GM21526 (cell line): ENCODE data around the gene BBLN.

Source experiments
- ATAC-seq: cut with Tn5 transposase; IDR thresholded peaks from one replicate; pipeline ENCODE4 v1.9.1; 2021; ENCODE audit warnings: moderate library complexity; ENCODE audit not compliant: unreplicated experiment, low FRiP score

BBLN gene

DNA sequence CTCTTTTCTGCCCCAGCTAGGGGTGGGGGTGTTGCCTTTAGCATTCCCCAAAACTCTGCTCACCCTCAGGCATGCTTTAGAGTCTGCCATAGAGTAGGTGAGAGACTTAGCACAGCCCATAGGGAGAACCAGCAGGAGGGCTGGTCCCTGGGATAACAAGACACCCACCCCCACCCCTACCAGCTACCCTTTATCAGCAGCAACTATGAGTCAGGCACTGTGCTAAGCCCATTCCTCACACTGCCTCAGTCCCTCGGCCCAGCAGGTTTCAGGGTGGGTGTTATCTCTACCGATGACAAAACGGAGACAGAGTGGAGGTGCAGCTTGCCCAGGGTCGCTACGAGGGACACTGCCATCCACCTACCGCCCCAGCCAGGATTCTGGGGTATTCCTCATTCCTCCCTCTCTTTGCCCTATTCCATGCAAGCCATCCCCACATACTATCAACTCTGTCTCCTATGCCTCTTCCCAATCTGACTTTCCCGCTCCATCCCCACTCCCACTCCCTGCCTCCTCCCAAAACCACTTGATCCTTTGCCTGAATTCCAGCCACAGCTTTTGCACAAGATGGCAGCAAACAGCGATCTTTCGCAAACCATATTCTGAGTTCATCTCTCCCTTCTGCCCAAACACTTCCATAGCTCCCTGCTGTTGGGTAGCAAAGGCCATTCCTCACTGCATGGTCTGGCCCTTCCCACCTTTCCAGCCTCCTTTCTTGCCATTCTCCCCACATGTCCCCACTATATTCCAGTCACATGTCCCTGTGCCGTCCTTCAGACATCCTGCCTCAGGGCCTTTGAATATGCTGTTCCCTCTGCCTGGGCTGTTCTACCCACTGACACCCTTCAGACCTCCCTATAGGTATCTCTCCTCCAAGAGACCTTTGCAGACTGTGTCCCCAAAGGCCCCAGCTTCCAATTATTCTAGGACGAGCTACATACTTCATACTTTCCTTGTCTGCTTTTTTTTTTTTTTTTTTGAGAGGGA lies 26.2 kb downstream of the BBLN start:
- ATAC-seq, result no peak

DNA sequence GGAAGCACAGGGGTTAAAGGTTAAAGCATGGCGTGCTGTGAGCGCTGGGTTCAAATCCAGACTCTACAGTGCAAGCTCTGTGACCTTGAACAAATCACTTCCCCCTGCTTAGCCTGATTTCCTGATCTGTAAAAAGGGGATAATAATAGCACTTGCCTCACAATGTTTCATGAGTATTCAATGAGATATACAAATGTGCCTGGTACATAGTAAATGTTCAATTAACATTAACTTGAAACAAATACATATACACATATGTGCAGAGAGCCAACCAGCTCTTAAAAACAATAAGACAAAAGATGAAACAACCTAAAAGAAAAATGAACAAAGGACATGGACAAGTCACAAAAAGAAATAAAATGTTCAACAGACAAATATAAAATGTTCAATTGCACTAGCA lies 27.3 kb downstream of the BBLN start:
- ATAC-seq, result no peak

DNA sequence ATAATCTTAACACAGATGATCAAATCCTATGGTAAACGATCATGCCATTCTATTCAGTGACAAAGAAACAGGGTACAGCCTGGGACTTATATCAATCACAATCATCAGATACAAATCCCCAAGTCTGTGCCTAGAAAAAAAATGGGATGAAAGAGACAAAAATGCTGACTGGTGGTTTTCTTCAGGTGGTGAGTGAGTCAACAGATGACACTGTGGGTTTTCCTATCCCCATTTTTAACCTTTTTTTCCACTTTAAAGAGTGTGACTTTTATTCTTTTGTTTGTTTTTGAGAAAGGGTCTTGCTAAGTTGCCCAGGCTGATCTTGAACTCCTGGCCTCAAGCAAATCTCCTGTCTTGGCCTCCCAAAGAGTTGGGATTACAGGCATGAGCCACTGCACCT lies 28.1 kb downstream of the BBLN start:
- no peak for ATAC-seq

DNA sequence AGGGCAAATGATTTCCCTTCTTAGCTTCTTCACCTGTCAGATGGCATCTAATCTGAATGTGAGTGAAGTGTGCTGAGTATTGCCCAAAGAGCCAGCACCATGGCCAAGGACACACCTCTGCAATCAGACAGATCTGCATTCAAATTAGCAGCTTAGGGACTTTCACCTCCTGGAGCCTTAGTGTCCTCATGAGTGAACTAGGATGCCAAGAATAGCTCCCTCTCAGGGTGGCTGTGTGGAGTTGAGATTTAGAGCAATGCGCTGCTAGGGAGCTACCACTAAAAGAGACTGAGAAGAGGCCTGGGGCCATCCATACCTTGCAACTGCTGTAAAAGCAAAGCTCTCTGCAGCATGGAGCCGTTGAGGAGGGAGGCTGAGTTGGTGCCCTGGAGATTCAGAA lies 29.9 kb downstream of the BBLN start:
- ATAC-seq, result no peak

DNA sequence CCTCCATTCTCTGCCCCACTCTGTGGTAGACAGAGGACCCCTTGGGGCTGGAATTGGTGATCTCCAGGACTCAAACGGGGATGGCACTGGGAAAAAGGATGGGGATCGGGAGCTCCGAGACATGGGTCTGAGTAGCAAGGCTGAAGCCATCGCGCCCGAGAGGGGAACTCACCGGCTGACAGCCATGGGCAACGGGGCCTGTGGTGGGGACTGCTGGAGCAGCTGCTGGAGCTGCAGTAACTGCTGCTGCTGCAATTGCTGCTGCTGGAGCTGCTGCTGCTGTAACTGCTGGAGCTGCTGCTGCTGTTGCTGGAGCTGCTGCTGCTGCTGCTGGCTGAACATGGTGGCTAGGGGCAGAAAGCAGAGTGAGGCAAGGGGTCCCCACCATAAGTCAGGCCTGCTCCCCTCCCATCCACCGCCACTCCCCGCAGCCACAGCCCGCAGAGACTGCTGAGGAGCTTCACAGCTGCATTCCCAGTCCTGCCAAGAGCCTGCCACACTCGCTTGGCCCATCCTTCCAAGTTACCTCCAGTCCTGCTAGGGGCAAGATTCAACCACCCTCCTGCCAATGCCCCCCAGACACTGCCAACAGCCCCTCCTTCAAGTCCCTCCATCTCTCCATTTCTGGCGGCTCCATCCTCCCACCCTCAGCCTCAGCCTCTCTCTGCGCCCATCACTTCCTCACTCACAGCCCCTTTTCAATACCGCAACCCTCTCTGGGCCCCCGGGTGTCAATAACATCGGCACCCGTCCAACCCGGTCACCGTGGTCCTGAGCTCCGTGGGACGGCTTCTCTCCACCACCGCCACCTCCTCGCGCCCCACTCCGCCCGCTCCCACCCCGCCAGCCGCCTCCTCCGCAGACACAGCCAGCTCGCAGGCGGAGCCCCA lies 30.7 kb downstream of the BBLN start:
- no peak for ATAC-seq

DNA sequence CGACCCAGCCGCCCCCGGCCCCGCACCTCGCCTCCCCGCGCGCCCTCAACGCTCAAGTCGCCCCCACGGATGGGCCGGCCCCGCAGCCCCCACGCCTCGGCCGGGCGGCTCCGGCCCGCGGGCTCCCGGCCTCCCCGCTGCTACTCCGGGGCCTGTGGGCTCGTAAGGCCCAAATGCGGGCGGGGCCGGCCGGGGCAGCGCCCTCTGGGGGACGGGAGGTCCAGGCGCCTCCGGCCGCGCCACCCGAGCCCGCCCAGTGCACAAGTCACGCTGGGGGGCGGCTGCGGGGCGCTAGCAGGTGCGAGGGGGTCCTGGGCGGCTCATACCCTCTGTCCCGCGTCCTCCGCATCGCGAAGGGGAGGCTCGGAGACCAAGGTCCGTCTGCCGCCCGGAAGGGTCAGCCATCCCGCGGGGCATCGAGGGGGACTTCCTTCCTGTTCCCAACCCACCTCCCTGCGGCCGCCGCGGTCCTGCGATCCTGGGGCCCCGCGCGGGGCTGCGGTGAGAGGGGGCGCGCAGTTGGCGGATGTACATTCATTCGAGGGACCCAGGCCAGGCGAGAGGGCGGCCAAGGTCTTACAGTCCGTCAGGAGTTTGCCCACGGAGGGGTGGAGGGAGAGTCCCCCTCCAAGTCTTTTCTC lies 31.5 kb downstream of the BBLN start, which contains the start of gene CIZ1:
Gene CIZ1, minus strand, starts transcription at position 167 of the 641 bp plus-strand sequence. CDS start 715 bp downstream, outside the sequence.
- ATAC-seq, result peak; percentile 52

DNA sequence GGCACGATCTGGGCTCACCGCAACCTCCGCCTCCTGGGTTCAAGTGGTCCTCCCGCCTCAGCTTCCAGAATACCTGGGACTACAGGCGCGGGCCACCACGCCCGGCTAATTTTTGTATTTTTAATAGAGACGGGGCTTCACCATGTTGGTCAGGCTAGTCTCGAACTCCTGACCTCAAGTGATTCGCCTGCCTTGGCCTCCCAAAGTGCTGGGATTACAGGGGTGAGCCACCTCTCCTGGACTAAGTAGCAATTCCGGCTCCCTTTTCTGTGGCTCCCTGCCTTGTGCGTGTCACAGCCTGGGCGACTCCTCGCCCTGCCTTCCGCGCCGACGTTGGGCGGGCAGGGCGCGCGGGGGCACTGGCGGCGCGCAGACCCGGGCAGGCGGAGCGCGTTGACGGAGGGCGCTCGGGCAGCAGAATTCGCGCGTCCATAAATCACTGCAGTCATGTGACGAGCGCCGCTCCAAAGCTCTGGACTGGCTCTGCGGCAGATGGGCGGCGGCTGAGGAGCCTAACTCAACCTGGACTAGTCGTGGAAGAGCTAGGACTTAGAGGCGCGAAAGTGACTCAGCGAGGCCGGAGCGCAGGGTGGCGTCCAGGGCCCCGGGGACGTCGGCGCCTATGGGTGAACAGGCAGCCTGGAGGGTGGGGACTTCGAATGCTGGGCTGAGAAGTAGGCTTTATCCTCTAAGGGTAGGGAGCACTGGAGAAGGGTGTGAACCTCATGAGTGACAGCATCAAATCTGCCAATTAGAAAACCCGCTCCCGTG lies 32.7 kb downstream of the BBLN start:
- ATAC-seq, result no peak

DNA sequence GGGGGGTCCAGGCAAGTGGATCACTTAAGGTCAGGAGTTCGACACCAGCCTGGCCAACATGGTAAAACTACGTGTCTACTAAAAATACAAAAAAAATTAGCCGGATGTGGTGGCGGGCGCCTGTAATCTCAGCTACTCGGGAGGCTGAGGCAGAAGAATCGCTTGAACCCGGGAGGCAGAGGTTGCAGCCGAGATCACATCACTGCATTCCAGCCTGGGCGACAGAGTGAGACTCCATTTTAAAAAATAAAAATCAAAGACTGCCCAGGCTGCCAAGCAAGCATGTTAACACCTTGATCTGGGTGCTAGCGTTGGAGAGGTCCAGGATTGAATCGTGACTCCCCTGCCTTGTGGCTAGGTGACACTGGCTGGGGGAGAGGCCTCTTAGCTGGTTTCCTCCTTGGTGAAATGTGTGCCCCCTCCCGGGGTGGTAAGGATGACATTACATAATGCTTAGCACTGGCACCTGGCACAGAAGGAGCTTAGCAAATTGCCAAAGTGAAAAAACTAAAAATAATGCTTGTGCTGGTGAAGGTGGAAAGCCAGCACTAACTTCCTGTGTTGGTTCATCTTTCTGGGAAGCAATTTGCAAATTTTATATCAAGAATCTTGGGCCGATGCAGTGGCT lies 33.5 kb downstream of the BBLN start:
- no peak for ATAC-seq

DNA sequence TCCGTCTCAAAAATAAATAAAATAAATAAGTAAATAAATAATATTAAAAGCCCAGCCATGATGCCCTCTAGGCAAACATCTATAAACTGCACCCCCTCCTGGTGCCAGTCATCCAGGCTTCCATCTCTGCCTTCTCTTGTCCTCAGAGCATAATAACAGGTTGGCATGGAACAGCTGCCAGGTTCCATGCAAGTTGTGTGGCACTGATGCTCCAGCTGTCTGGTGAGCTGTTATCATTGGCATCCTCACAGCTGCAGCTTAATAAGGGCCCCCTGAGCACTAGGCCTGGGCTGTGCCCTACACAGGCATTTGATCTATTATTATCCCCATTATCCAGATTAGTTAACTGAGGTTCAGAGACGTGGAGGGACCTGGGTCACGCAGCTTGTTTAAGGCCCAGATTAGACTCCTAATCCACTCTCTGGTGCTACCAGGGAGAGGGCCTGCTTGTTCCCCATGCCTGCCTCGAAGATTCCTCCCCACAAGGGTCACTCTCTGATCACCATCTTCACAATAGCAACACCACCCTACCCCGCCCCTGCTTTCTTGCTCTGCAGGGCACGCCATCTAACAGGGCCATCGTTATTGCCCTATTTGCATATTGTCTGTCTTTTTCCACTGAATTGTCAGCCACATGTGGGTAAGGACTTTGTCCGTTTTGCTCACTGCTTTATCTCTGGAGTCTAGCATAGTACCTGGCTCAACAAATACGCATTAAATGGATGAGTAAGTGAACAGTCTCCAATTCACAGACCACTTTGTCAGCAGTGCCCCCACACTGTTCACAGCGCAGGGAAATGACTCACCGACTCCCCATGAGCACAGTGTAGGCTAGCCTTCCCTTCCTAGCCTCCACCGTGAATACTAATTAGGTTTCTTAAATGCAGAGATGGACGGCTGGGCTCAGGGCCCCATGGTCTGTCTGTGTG lies 41.6 kb downstream of the BBLN start:
- no peak for ATAC-seq

DNA sequence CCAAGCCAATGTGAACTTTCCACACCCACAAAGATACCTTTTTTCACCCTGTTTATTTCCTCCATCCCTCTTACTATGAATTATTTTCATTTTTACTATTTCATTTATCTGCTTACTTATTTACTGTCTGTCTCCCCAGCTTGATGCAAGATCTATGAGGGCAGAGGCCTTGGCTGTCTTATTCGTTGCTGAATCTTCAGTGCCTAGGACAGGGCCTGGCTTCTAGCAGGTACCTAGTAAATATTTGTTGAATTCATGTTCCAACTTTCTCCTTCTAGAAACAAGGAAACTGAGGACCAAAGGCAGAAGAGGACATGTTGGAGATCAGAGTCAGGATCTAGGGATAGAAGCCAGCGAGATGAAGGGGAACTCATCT lies 42.6 kb downstream of the BBLN start:
- ATAC-seq, result no peak

DNA sequence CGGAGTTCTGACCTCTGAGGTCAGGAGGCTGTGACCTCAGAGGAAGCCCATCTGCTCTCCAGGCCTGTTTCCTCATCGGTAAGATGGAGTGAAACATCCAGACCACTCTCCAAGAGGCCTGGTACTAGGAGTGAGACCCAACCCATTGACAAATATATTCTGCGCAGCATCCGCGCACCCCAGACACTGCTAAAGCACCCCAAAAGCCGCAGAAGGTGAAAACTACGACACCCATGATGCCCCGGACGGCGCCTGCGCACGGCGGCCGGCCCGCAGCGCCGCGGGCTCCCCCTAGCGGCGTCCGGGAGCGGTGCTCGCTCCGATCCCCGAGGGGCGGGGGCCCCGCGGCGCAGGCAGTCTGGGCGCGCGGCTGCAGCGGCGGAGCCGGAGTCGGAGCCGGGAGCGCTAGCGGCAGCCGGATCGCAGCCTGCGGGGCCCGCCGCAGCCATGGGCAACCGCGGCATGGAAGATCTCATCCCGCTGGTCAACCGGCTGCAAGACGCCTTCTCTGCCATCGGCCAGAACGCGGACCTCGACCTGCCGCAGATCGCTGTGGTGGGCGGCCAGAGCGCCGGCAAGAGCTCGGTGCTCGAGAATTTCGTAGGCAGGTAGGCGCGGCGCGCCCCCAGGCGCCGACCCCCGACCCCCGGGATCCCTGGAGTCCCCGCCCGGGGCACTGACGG lies 43.1 kb downstream of the BBLN start, which contains the start of gene DNM1:
Gene DNM1, plus strand, starts transcription at position 356 of the 683 bp plus-strand sequence. Its CDS starts 92 bp downstream, at position 448.
- ATAC-seq, result peak; percentile 66

DNA sequence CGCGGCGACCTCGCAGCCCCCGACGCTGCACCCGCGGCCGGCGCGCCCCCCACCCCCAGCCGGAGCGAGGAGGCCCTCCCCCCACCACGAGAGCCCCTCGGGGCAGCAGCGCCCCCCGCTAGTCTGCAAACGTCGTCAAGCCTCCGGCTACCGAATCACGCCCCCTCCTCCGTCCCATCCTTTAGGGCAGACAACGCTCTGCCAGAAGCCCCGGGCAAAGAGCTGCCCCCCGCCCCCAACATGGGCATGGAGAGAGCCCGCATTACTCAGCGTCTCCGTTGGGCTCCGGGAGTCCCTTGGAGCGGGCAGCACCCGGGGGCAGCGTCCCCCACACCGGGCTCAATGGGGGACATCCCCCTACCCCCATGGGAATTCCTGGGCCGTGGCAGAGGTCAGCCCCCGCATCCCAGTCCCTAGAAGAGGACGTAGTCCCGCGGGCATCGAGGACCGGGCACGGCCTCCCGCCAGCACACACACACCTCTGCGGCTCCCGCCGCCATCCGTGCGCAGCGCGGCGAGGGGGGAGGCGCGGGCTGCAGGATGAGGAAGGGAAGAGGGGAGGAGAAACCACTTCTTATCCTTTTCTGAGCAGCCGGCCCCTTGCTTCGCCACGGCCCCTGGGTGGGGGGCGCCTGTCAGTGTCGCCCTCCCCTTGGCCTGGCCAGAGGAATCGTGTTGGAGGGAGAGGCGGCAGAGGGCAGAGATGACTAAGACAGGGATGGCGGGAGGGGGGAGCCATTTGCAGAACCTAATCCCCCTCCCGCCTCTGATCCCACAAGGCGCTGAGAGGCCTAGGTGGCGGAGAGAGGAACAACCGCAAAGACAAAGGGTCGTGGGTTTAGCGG lies 43.9 kb downstream of the BBLN start:
- ATAC-seq, result no peak

DNA sequence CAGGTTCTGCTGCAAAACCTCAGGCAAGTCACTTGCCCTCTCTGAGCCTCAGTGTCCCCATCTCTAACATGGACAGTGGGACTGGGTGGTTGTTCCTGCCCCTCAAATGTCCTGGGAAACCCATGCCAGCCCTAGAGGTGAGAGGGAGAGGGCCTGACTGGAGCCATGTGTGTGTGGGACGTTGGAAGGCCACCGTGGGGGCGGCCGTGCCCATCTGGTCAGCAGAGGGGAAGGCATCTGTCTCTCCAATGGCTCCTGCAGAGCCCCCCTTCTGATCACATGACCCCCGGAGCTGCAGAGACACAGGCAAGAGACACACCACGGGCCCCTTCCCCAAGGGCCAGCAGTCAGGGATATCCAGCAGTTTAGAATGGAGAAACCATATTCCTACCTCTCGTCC lies 44.8 kb downstream of the BBLN start:
- ATAC-seq, result no peak

DNA sequence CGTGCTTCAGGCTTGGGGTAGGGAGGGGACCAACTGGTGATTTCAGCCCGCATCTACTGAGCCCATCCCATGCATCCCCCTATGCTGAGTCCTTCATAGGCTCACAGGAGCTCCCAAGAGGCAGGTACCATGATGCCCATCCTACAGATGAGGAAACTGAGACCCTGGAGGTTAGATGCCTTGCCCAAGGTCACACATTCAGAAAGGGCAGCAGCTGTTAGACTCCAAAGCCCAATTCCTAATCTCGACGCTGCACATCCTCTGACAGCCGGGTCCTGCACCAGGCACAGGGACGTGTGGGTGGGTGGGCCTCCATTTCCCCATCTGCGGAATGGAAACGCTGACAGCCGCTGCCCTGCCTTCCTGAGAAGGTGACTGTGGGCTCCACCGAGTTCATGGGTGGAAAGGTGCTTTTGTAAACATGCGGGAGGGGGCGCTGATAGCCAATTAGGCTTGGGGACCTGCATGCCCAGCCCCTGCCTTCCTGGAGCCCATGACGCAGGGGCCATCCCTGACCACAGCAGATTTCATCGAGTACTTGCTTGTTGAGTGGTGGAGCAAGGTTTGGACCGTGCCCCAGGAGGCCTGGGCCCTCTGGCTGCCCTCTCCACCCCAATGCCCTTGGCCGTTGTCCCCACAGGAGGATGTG lies 45.4 kb downstream of the BBLN start:
- ATAC-seq, result no peak

DNA sequence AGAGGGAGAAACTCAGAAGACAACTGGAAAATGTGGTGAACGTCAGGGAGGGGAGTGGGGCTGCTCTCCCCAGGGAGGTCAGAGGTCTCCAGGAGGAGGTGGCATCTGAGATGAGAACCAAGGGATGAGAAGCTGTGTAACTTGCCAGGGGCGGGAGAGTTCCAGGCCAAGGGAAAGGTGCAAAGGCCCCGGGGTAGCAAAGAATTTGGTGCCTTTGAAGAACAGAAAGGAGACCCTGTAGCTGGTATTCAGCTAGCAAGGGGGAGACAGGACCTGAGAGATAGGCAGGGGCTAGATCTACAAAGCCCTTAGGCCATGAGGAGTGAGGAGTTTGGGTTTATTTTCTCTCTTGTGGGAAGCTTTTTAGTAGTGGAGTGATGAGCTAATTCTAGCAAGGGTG lies 46.4 kb downstream of the BBLN start:
- ATAC-seq, result no peak
